PC-9 (cell line): Measurements from ENCODE around the gene SPAM1. TPM values are rescaled to one million over a fixed set of nuclear protein-coding genes. Genes with fewer than 3 reads are reported as not detected.
A peak's percentile ranks its signal among the peaks of the same experiment; 100 is the strongest.

Experiments used
- BruUV-seq: library from RNA; stranded (reverse); fragments of 400-500 nt; replicated peaks from 2 replicates; lab custom pipeline; 2021; lab: Mats Ljungman, UMichigan
- CTCF ChIA-PET: fragments of 300-600 bp; sonication (Branson Sonifier 250); formaldehyde crosslinking; loops from one replicate; lab custom pipeline; 2022; ENCODE audit warnings: antibody characterized with exemption; lab: Charles Lee
- POLR2A ChIA-PET: fragments of 300-600 bp; sonication (Branson Sonifier 250); formaldehyde crosslinking; loops from one replicate; lab custom pipeline; 2022; ENCODE audit warnings: antibody characterized with exemption; ENCODE audit not compliant: unreplicated experiment; lab: Charles Lee
- DNase-seq, 2 experiments: peaks; one replicate each; pipeline versions ENCODE4 v3.0.0 to v3.0.0-alpha.2; 2015 to 2022; ENCODE audit warnings: mixed read lengths in 1 of 2
- H2AFZ ChIP-seq: fragments of 200-600 bp; sonication (generic); 2 replicates; pipeline ENCODE4 v1.8.1; 2017; ENCODE audit warnings: antibody characterized with exemption
- H3F3A ChIP-seq: fragments of 200-600 bp; sonication (generic); 2 replicates; pipeline ENCODE4 v1.8.1; 2017; ENCODE audit warnings: antibody characterized with exemption, mild to moderate bottlenecking, low read depth; ENCODE audit not compliant: insufficient read depth
- H3K27ac ChIP-seq: fragments of 200-600 bp; sonication (generic); 2 replicates; pipeline ENCODE4 v1.6.1; 2016; ENCODE audit warnings: mixed run types
- H3K27me3 ChIP-seq: fragments of 200-600 bp; sonication (generic); 2 replicates; pipeline ENCODE4 v1.6.1; 2016; ENCODE audit warnings: low read depth, mixed run types; ENCODE audit not compliant: insufficient read depth
- H3K36me3 ChIP-seq: fragments of 200-600 bp; sonication (generic); 2 replicates; pipeline ENCODE4 v1.6.1; 2016; ENCODE audit warnings: low read depth, mixed run types
- H3K4me1 ChIP-seq: fragments of 200-600 bp; sonication (generic); replicated peaks from 2 replicates; pipeline ENCODE4 v1.6.1; 2016; ENCODE audit warnings: mixed run types; ENCODE audit not compliant: insufficient read depth
- H3K4me2 ChIP-seq: fragments of 200-600 bp; sonication (generic); 2 replicates; pipeline ENCODE4 v1.6.1; 2017; ENCODE audit warnings: mixed run types
- H3K4me3 ChIP-seq: fragments of 200-600 bp; sonication (generic); 2 replicates; pipeline ENCODE4 v1.6.1; 2016; ENCODE audit warnings: mixed run types
- H3K79me2 ChIP-seq: fragments of 200-600 bp; sonication (generic); 2 replicates; pipeline ENCODE4 v1.6.1; 2017; ENCODE audit warnings: low read depth, mixed run types
- H3K9me2 ChIP-seq: fragments of 200-600 bp; sonication (generic); 2 replicates; pipeline ENCODE4 v1.8.1; 2017; ENCODE audit warnings: mild to moderate bottlenecking; ENCODE audit not compliant: insufficient read depth
- H3K9me3 ChIP-seq: fragments of 200-600 bp; sonication (generic); 2 replicates; pipeline ENCODE4 v1.8.1; 2016; ENCODE audit warnings: low read depth; ENCODE audit not compliant: insufficient read depth
- H4K20me1 ChIP-seq: fragments of 200-600 bp; sonication (generic); 2 replicates; pipeline ENCODE4 v1.8.1; 2017; ENCODE audit not compliant: insufficient read depth
- EZH2 ChIP-seq: fragments of 200-600 bp; sonication (generic); IDR thresholded peaks from 2 replicates; pipeline ENCODE4 v1.8.0; 2017; ENCODE audit warnings: antibody characterized with exemption, low read depth
- intact Hi-C: fragments of 100-400 bp; cut with micrococcal nuclease; formaldehyde crosslinking; loops from one replicate; pipeline ENCODE4 v1.10.0; 2022; ENCODE audit not compliant: unreplicated experiment
- total RNA-seq: library from RNA; stranded (reverse); gene quantifications from 2 replicates; pipeline ENCODE4 v1.2.3, GENCODE V29; 2021
- TF ChIP-seq, protein P1 (sequence below): fragments of 200-600 bp; sonication (generic); conservative IDR thresholded peaks from 2 replicates; pipeline ENCODE4 v1.6.1; 2017; ENCODE audit warnings: mixed run types, antibody characterized with exemption, mild to moderate bottlenecking, moderate library complexity

Gene SPAM1
- total RNA-seq, 1 experiment from 2014 or later: not detected

DNA sequence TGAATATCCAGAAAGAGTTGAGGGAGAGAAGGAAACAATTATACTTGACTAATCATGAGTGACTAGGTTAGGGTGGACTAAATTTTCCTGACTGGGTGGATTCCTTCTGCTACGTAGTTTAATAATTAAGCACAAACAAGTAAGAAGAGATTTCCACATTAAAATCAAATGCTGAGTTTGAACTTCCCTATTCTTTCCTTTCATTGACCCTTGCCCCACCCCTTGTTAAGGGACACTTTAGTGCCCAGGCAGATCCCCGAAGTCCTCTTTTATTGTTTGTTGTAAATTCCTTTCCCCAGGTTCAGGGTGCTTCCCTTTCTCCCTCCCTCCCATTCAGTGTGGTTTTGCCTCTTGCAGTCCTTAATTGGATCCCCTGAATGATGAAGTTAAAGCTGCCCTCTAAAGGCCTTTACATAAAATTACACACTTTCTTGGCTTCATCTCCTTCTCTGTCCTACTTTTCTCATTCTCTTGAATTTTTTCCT is 8.8 kb upstream of the SPAM1 start:
- no peak for DNase-seq
- Histone ChIP-seq H3K9me3 (no peaks in the 10 kb centered on the region), H3K4me3 (no peak overlapping the region), H3K27ac (no peak overlapping the region), H3K9me2 (no peaks in the 10 kb centered on the region), H3K36me3 (no peaks in the 10 kb centered on the region), H4K20me1 (no peaks in the 10 kb centered on the region), H3K4me1 (no peaks in the 10 kb centered on the region), H3K79me2 (no peaks in the 10 kb centered on the region), H3K4me2 (no peak overlapping the region), H3F3A (no peaks in the 10 kb centered on the region), H2AFZ (no peak overlapping the region), H3K27me3 (no peaks in the 10 kb centered on the region)
- BruUV-seq: no TSS peak
- ChIA-PET POLR2A (no interaction called here), CTCF (interaction anchor here (0.7 kb wide), 1 partner anchor 13 kb away, joined by 3 read pairs; no protein-coding TSS in a partner anchor)
- TF ChIP-seq, protein P1, sequence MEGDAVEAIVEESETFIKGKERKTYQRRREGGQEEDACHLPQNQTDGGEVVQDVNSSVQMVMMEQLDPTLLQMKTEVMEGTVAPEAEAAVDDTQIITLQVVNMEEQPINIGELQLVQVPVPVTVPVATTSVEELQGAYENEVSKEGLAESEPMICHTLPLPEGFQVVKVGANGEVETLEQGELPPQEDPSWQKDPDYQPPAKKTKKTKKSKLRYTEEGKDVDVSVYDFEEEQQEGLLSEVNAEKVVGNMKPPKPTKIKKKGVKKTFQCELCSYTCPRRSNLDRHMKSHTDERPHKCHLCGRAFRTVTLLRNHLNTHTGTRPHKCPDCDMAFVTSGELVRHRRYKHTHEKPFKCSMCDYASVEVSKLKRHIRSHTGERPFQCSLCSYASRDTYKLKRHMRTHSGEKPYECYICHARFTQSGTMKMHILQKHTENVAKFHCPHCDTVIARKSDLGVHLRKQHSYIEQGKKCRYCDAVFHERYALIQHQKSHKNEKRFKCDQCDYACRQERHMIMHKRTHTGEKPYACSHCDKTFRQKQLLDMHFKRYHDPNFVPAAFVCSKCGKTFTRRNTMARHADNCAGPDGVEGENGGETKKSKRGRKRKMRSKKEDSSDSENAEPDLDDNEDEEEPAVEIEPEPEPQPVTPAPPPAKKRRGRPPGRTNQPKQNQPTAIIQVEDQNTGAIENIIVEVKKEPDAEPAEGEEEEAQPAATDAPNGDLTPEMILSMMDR: peak; percentile 54; the same call in 1 of the 2 replicates
- no peak for TF ChIP-seq EZH2
- intact Hi-C loops: loop anchor here (5.0 kb wide), 2 partner anchors 119 to 1309 kb away; no protein-coding TSS in a partner anchor

DNA sequence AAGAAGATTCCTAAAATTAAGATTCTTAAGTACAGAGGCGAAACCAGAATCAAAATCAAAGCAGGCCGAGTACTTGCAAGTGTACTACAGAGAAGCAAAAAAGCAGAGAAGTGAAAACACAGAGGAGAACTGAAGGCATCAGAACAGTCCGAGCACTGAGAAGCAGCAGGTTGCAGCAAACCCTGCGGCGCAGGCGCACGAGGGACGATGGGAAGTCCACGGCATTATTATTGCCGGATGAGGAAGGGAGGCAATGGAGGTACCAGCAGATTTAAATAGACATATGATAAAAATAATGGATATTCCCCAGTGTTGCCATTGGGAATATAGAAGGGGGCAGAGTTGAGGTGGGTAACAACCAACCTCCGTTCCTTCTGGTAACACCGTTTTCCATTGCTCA is 7.2 kb upstream of the SPAM1 start:
- intact Hi-C loops: loop anchor here (5.0 kb wide), 2 partner anchors 121 to 1311 kb away; no protein-coding TSS in a partner anchor
- H4K20me1 ChIP-seq: no peaks in the 10 kb centered on the region

DNA sequence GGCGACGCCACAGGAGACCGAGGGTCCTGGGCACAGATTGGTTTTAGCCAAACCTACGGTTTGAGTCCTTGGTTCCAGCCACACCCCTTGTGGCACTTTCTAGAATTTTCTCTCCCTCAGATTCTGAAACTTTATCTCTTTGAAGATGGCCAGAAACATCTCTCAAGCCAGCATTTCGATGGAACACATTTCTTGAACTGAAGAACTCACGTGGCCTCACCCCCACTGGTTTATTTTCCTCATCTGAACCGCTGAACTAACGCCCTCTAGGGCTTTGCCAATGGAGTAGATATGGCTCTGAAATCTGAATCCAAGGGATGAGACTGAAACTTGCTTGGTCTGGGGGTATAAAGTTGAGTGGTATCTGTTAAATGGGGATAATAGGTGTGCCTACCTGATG is 6.7 kb upstream of the SPAM1 start:
- Histone ChIP-seq H3F3A (no peaks in the 10 kb centered on the region), H3K4me3 (no peak overlapping the region), H2AFZ (no peak overlapping the region), H3K79me2 (no peaks in the 10 kb centered on the region), H3K9me3 (no peaks in the 10 kb centered on the region), H3K4me2 (no peak overlapping the region), H3K9me2 (no peaks in the 10 kb centered on the region), H3K36me3 (no peaks in the 10 kb centered on the region), H3K27me3 (no peaks in the 10 kb centered on the region), H3K4me1 (no peaks in the 10 kb centered on the region), H4K20me1 (no peaks in the 10 kb centered on the region), H3K27ac (no peak overlapping the region)
- TF ChIP-seq EZH2: no peak
- TF ChIP-seq, protein P1: no peak
- ChIA-PET POLR2A (no interaction called here), CTCF (interaction anchor here (0.6 kb wide), 1 partner anchor 199 kb away, joined by 7 read pairs; no protein-coding TSS in a partner anchor)
- DNase-seq: no peak
- intact Hi-C loops: loop anchor here (5.0 kb wide), 2 partner anchors 121 to 1311 kb away; no protein-coding TSS in a partner anchor
- no TSS peak for BruUV-seq

More for the DNA sequence above, 7.2 kb upstream of the SPAM1 start:
- Histone ChIP-seq H3K9me3 (no peaks in the 10 kb centered on the region), H3F3A (no peaks in the 10 kb centered on the region), H3K4me3 (no peak overlapping the region), H3K9me2 (no peaks in the 10 kb centered on the region), H3K4me2 (no peak overlapping the region), H3K27ac (no peak overlapping the region), H2AFZ (no peak overlapping the region), H3K36me3 (no peaks in the 10 kb centered on the region), H3K79me2 (no peaks in the 10 kb centered on the region), H3K27me3 (no peaks in the 10 kb centered on the region), H3K4me1 (no peaks in the 10 kb centered on the region)
- TF ChIP-seq, protein P1: no peak
- TF ChIP-seq EZH2: no peak
- BruUV-seq: no TSS peak
- CTCF ChIA-PET: no interaction called here
- DNase-seq: no peak
- POLR2A ChIA-PET: no interaction called here
